PFSK-1 (cell line): ENCODE results near the gene GUK1.

Source experiments
- FOXP2 ChIP-seq: optimal IDR thresholded peaks from 2 replicates; pipeline ENCODE3; 2011; ENCODE audit warnings: borderline replicate concordance, control low read depth, inconsistent platforms; ENCODE audit not compliant: insufficient read depth; ENCODE audit errors: extremely low read length, extremely low read depth
- POLR2AphosphoS5 ChIP-seq: IDR thresholded peaks from 2 replicates; pipeline ENCODE4 v1.6.1; 2012; ENCODE audit warnings: low read depth, mild to moderate bottlenecking, control low read depth, low read length, moderate library complexity
- SIN3A ChIP-seq: IDR thresholded peaks from 2 replicates; pipeline ENCODE4 v1.6.1; 2012; ENCODE audit warnings: mild to moderate bottlenecking, low read length, moderate library complexity, borderline replicate concordance; ENCODE audit not compliant: insufficient read depth
- TF ChIP-seq, protein P1 (sequence below), 2 experiments: IDR thresholded peaks; 2 replicates each; pipeline versions ENCODE4 v1.6.1 to v1.8.0; 2011 to 2012; ENCODE audit warnings: low read depth in 2 of 2, low read length in 2 of 2, control low read depth in 1 of 2, inconsistent platforms in 1 of 2, mild to moderate bottlenecking in 1 of 2, moderate library complexity in 1 of 2; ENCODE audit not compliant: insufficient read depth in 1 of 2

DNA sequence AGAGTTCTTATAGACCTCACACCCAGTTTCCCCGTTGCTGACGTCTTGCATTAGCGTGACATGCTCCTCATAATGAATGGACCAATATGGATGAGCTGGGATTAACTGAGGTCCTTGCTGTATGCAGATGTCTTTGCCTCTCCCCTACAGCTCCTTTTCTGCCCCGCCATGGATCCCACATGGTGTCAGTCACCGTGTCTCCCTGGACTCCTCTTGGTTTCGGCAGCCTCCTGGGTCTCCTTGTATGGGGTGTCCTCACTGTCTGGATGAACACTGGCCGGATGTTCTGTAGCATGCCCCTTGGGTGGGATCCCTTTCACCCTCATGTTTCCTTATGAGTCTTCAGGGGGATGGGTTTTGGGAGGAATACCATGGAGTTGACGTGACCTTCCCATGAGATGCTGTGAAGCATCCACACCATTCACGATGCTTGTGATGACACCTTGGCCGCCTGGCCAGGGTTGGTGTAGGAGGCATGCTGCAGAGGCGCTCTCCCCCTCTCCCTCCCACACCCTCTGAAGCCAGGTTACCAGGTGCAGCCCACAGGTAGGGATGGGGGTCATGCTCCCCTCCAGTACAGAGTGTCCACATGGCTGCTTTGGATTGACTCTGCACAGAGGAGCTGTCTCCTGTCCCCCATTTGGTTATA, 14.1 kb downstream of the GUK1 start:
- TF ChIP-seq, protein P1, sequence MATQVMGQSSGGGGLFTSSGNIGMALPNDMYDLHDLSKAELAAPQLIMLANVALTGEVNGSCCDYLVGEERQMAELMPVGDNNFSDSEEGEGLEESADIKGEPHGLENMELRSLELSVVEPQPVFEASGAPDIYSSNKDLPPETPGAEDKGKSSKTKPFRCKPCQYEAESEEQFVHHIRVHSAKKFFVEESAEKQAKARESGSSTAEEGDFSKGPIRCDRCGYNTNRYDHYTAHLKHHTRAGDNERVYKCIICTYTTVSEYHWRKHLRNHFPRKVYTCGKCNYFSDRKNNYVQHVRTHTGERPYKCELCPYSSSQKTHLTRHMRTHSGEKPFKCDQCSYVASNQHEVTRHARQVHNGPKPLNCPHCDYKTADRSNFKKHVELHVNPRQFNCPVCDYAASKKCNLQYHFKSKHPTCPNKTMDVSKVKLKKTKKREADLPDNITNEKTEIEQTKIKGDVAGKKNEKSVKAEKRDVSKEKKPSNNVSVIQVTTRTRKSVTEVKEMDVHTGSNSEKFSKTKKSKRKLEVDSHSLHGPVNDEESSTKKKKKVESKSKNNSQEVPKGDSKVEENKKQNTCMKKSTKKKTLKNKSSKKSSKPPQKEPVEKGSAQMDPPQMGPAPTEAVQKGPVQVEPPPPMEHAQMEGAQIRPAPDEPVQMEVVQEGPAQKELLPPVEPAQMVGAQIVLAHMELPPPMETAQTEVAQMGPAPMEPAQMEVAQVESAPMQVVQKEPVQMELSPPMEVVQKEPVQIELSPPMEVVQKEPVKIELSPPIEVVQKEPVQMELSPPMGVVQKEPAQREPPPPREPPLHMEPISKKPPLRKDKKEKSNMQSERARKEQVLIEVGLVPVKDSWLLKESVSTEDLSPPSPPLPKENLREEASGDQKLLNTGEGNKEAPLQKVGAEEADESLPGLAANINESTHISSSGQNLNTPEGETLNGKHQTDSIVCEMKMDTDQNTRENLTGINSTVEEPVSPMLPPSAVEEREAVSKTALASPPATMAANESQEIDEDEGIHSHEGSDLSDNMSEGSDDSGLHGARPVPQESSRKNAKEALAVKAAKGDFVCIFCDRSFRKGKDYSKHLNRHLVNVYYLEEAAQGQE (IDR thresholded peaks at IDR 0.05; ENCODE audit: insufficient read depth in 1 of 2, low read depth in 2 of 2, low read length in 2 of 2) = no peak
- TF ChIP-seq POLR2AphosphoS5 = no peak
- no peak for TF ChIP-seq SIN3A
- TF ChIP-seq FOXP2 = no peak
